Erythroblast (primary cell): ENCODE data around the gene USP3.

Source experiments
- GATA1 ChIP-seq: IDR thresholded peaks from 2 replicates; pipeline ENCODE4 v1.6.1; 2011; ENCODE audit warnings: low read depth, mild to moderate bottlenecking, control low read depth, low read length, moderate library complexity
- POLR2A ChIP-seq: IDR thresholded peaks from 2 replicates; pipeline ENCODE4 v1.6.1; 2011; ENCODE audit warnings: mild to moderate bottlenecking, low read length

DNA sequence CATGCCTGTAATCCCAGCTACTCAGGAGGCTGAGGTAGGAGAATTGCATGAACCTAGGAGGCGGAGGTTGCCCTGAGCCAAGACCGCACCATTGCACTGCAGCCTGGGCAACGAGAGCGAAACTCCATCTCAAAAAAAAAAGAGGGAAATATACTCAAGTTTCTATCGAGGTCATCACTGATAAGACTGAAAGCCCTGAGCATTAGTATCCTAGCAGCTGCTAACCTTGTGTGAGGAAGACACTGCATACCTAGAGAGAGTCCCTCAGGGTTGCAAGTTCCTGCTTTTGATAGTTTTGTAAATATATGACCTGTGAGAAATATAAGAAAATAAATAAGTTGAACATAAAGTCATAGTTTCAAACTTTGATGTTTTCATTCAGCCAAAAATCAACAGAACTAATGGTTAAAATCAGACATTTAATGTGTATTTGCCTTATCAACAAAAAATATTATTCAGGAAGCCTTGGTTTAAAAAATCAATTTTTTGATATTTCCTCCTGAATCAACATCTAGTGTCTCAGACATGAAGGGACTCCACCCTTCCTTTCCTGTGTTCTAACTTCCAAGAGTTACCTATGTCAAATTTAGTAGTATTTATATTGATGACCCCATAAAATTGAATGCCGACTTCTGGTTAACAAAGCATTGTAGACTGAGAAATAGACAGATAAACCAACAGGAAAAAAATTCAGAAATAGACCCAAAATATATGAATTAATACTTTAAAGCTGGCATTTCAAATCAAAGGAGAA, 19.8 kb upstream of the USP3 start:
- no peak for TF ChIP-seq POLR2A
- TF ChIP-seq GATA1 = no peak
